ENCODE data around the gene TENM3.

TENM3 gene

DNA sequence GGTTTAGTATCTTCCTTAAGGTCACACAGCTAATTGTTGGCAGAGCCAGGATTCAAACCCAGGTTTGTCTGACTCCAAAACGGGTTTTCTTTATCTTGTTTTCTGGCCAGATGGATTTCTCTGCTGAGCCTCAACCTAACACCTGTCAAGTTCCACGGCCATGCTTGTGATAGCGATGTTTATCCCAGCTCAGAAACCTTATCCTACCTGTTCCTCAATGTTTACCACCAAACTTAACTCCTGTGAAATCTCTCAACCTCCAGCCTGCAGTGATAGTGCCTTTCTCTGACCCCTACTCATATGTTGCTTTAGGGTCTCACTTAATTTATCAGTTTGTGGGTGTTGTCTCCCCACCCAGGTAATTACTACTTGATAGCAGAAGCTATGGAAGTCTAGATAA is 428.0 kb downstream of the TENM3 start:
- Histone ChIP-seq H2AK5ac (ENCODE audit: low read length) (no peak overlapping the region), H2BK5ac (ENCODE audit: low read length) (no peak overlapping the region), H3K4ac (ENCODE audit: low read depth, low read length) (no peak overlapping the region), H4K8ac (ENCODE audit: low read depth, low read length) (no peak overlapping the region), H3K9ac (ENCODE audit: low read length) (no peak overlapping the region), H3K27me3 (ENCODE audit: insufficient read depth, low read length, poor library complexity) (no peaks in the 10 kb centered on the region), H3K79me1 (ENCODE audit: low read length) (no peaks in the 10 kb centered on the region), H2BK15ac (replicated peaks; ENCODE audit: low read depth) (no peak overlapping the region), H3K4me3 (ENCODE audit: low read length) (no peak overlapping the region), H3K23ac (ENCODE audit: low read length) (no peak overlapping the region), H3K79me2 (ENCODE audit: control insufficient read depth, insufficient read depth, low read length) (no peaks in the 10 kb centered on the region), H4K5ac (ENCODE audit: low read length) (no peak overlapping the region), H3K27ac (ENCODE audit: low read depth, low read length) (no peak overlapping the region), H3K4me2 (ENCODE audit: low read length) (no peak overlapping the region), H3K4me1 (ENCODE audit: control insufficient read depth, low read depth, low read length) (peaks cover 4% of the 10 kb centered on the region), H2BK120ac (ENCODE audit: low read depth, low read length) (no peak overlapping the region), H3K56ac (ENCODE audit: low read length) (no peak overlapping the region), H3K18ac (ENCODE audit: low read length) (no peak overlapping the region), H3K36me3 (ENCODE audit: control insufficient read depth, insufficient read depth, low read length) (no peaks in the 10 kb centered on the region)
- WGBS (ENCODE audit: extremely low coverage, insufficient coverage, low lambda C conversion rate) = no CpG with 5 or more reads among the region's 3 CpGs
- DNase-seq = peak; percentile 86

- no peak overlapping the region for H4K8ac ChIP-seq (ENCODE audit: low read depth, low read length)
- no peak overlapping the region for H3K27ac ChIP-seq (ENCODE audit: low read depth, low read length)
- H3K79me1 ChIP-seq (ENCODE audit: low read length) = no peaks in the 10 kb centered on the region
- H2BK5ac ChIP-seq (ENCODE audit: low read length) = no peak overlapping the region
- H3K9ac ChIP-seq (ENCODE audit: low read length) = no peak overlapping the region
- H2BK120ac ChIP-seq (ENCODE audit: low read depth, low read length) = no peak overlapping the region
- H3K4me2 ChIP-seq (ENCODE audit: low read length) = no peak overlapping the region
- DNase-seq = peak; percentile 50
- H4K5ac ChIP-seq (ENCODE audit: low read length) = no peak overlapping the region
- no peak overlapping the region for H2AK5ac ChIP-seq (ENCODE audit: low read length)
- WGBS (ENCODE audit: extremely low coverage, insufficient coverage, low lambda C conversion rate) = no CpG with 5 or more reads among the region's 5 CpGs
- H3K23ac ChIP-seq (ENCODE audit: low read length) = no peak overlapping the region
- no peak overlapping the region for H3K4ac ChIP-seq (ENCODE audit: low read depth, low read length)
- no peaks in the 10 kb centered on the region for H3K79me2 ChIP-seq (ENCODE audit: control insufficient read depth, insufficient read depth, low read length)
- no peak overlapping the region for H3K18ac ChIP-seq (ENCODE audit: low read length)
- no peak overlapping the region for H2BK15ac ChIP-seq (replicated peaks; ENCODE audit: low read depth)
- H3K36me3 ChIP-seq (ENCODE audit: control insufficient read depth, insufficient read depth, low read length) = no peaks in the 10 kb centered on the region
- peaks cover 4% of the 10 kb centered on the region for H3K4me1 ChIP-seq (ENCODE audit: control insufficient read depth, low read depth, low read length)
- no peaks in the 10 kb centered on the region for H3K27me3 ChIP-seq (ENCODE audit: insufficient read depth, low read length, poor library complexity)
- H3K4me3 ChIP-seq (ENCODE audit: low read length) = no peak overlapping the region
- no peak overlapping the region for H3K56ac ChIP-seq (ENCODE audit: low read length)
Observed at GRCh38 chr4:182671749-182672148, 428.5 kb downstream of the TENM3 start.

- Histone ChIP-seq H3K18ac (ENCODE audit: low read length) (no peak overlapping the region), H3K23ac (ENCODE audit: low read length) (no peak overlapping the region), H2BK120ac (ENCODE audit: low read depth, low read length) (no peak overlapping the region), H2AK5ac (ENCODE audit: low read length) (no peak overlapping the region), H3K56ac (ENCODE audit: low read length) (no peak overlapping the region), H3K4me3 (ENCODE audit: low read length) (no peak overlapping the region), H3K79me2 (ENCODE audit: control insufficient read depth, insufficient read depth, low read length) (no peaks in the 10 kb centered on the region), H3K27ac (ENCODE audit: low read depth, low read length) (no peak overlapping the region), H3K79me1 (ENCODE audit: low read length) (no peaks in the 10 kb centered on the region), H2BK5ac (ENCODE audit: low read length) (no peak overlapping the region), H3K4me2 (ENCODE audit: low read length) (no peak overlapping the region), H4K8ac (ENCODE audit: low read depth, low read length) (no peak overlapping the region), H3K9ac (ENCODE audit: low read length) (no peak overlapping the region), H4K5ac (ENCODE audit: low read length) (no peak overlapping the region), H3K4ac (ENCODE audit: low read depth, low read length) (no peak overlapping the region), H2BK15ac (replicated peaks; ENCODE audit: low read depth) (no peak overlapping the region), H3K4me1 (ENCODE audit: control insufficient read depth, low read depth, low read length) (no peaks in the 10 kb centered on the region), H3K36me3 (ENCODE audit: control insufficient read depth, insufficient read depth, low read length) (no peaks in the 10 kb centered on the region), H3K27me3 (ENCODE audit: insufficient read depth, low read length, poor library complexity) (no peaks in the 10 kb centered on the region)
- DNase-seq = no peak
- no CpG with 5 or more reads among the region's 4 CpGs for WGBS (ENCODE audit: extremely low coverage, insufficient coverage, low lambda C conversion rate)
Observed at GRCh38 chr4:182678590-182678989, 435.4 kb downstream of the TENM3 start.

- Histone ChIP-seq H4K5ac (ENCODE audit: low read length) (no peak overlapping the region), H3K36me3 (ENCODE audit: control insufficient read depth, insufficient read depth, low read length) (no peaks in the 10 kb centered on the region), H2BK120ac (ENCODE audit: low read depth, low read length) (no peak overlapping the region), H3K27ac (ENCODE audit: low read depth, low read length) (no peak overlapping the region), H3K4ac (ENCODE audit: low read depth, low read length) (no peak overlapping the region), H3K23ac (ENCODE audit: low read length) (no peak overlapping the region), H3K27me3 (ENCODE audit: insufficient read depth, low read length, poor library complexity) (no peaks in the 10 kb centered on the region), H3K4me3 (ENCODE audit: low read length) (no peak overlapping the region), H2BK15ac (replicated peaks; ENCODE audit: low read depth) (no peak overlapping the region), H3K18ac (ENCODE audit: low read length) (no peak overlapping the region), H3K4me1 (ENCODE audit: control insufficient read depth, low read depth, low read length) (no peaks in the 10 kb centered on the region), H3K9ac (ENCODE audit: low read length) (no peak overlapping the region), H3K4me2 (ENCODE audit: low read length) (no peak overlapping the region), H2BK5ac (ENCODE audit: low read length) (no peak overlapping the region), H3K79me1 (ENCODE audit: low read length) (no peaks in the 10 kb centered on the region), H2AK5ac (ENCODE audit: low read length) (no peak overlapping the region), H3K79me2 (ENCODE audit: control insufficient read depth, insufficient read depth, low read length) (no peaks in the 10 kb centered on the region), H4K8ac (ENCODE audit: low read depth, low read length) (no peak overlapping the region), H3K56ac (ENCODE audit: low read length) (no peak overlapping the region)
- no CpG with 5 or more reads among the region's 11 CpGs for WGBS (ENCODE audit: extremely low coverage, insufficient coverage, low lambda C conversion rate)
- no peak for DNase-seq
Observed at GRCh38 chr4:182679533-182679932, 436.3 kb downstream of the TENM3 start.

GRCh38 chr4:182680234-182680653 is 437.0 kb downstream of the TENM3 start:
- Histone ChIP-seq H3K27ac (ENCODE audit: low read depth, low read length) (no peak overlapping the region), H3K79me2 (ENCODE audit: control insufficient read depth, insufficient read depth, low read length) (no peaks in the 10 kb centered on the region), H3K56ac (ENCODE audit: low read length) (no peak overlapping the region), H3K4me2 (ENCODE audit: low read length) (no peak overlapping the region), H2BK15ac (replicated peaks; ENCODE audit: low read depth) (no peak overlapping the region), H2BK5ac (ENCODE audit: low read length) (no peak overlapping the region), H3K4ac (ENCODE audit: low read depth, low read length) (no peak overlapping the region), H3K9ac (ENCODE audit: low read length) (no peak overlapping the region), H4K8ac (ENCODE audit: low read depth, low read length) (no peak overlapping the region), H3K36me3 (ENCODE audit: control insufficient read depth, insufficient read depth, low read length) (no peaks in the 10 kb centered on the region), H3K23ac (ENCODE audit: low read length) (no peak overlapping the region), H2BK120ac (ENCODE audit: low read depth, low read length) (no peak overlapping the region), H3K4me3 (ENCODE audit: low read length) (no peak overlapping the region), H2AK5ac (ENCODE audit: low read length) (no peak overlapping the region), H3K4me1 (ENCODE audit: control insufficient read depth, low read depth, low read length) (no peaks in the 10 kb centered on the region), H4K5ac (ENCODE audit: low read length) (no peak overlapping the region), H3K18ac (ENCODE audit: low read length) (no peak overlapping the region), H3K27me3 (ENCODE audit: insufficient read depth, low read length, poor library complexity) (no peaks in the 10 kb centered on the region), H3K79me1 (ENCODE audit: low read length) (no peaks in the 10 kb centered on the region)
- DNase-seq = no peak
- no CpG with 5 or more reads among the region's 15 CpGs for WGBS (ENCODE audit: extremely low coverage, insufficient coverage, low lambda C conversion rate)

DNA sequence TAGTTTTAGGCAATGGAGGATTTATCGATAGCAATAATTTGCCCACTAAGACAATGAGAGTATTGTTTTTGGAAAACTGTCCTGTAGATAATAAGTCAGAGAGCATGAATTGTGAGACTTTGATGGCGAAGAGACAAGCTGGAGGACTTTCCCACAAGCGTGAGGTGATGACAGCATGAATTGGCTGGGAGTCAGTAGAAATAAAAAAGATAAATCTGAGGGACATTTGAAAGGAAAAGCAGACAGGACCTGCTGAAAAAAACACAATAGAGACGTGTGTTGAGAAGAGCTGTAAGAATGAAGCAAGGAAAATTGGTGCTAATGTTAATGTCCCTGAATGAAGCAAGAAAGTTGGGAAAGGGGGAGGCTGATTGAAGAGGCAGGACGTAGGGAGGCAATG is 440.5 kb downstream of the TENM3 start:
- Histone ChIP-seq H3K23ac (ENCODE audit: low read length) (no peak overlapping the region), H2BK5ac (ENCODE audit: low read length) (no peak overlapping the region), H3K9ac (ENCODE audit: low read length) (no peak overlapping the region), H3K4me2 (ENCODE audit: low read length) (no peak overlapping the region), H3K18ac (ENCODE audit: low read length) (no peak overlapping the region), H3K4ac (ENCODE audit: low read depth, low read length) (no peak overlapping the region), H3K36me3 (ENCODE audit: control insufficient read depth, insufficient read depth, low read length) (no peaks in the 10 kb centered on the region), H3K27ac (ENCODE audit: low read depth, low read length) (no peak overlapping the region), H2BK15ac (replicated peaks; ENCODE audit: low read depth) (no peak overlapping the region), H3K79me2 (ENCODE audit: control insufficient read depth, insufficient read depth, low read length) (no peaks in the 10 kb centered on the region), H4K8ac (ENCODE audit: low read depth, low read length) (no peak overlapping the region), H3K79me1 (ENCODE audit: low read length) (no peaks in the 10 kb centered on the region), H3K56ac (ENCODE audit: low read length) (no peak overlapping the region), H2AK5ac (ENCODE audit: low read length) (no peak overlapping the region), H3K4me1 (ENCODE audit: control insufficient read depth, low read depth, low read length) (no peaks in the 10 kb centered on the region), H3K27me3 (ENCODE audit: insufficient read depth, low read length, poor library complexity) (no peaks in the 10 kb centered on the region), H4K5ac (ENCODE audit: low read length) (no peak overlapping the region), H3K4me3 (ENCODE audit: low read length) (no peak overlapping the region), H2BK120ac (ENCODE audit: low read depth, low read length) (no peak overlapping the region)
- WGBS (ENCODE audit: extremely low coverage, insufficient coverage, low lambda C conversion rate) = 100% methylated on average over 1 of the region's 5 CpGs
- no peak for DNase-seq

Data from mesendoderm (in vitro differentiated cells).